H9 (cell line): ENCODE results near the gene OLIG1. TPM values are rescaled to one million over a fixed set of nuclear protein-coding genes. Genes with fewer than 3 reads are reported as not detected.

ENCODE experiments used
- DNase-seq: peaks from one replicate; pipeline ENCODE4 v3.0.0-alpha.2; 2017
- H2AFZ ChIP-seq: one replicate; pipeline ENCODE4 v1.6.1; 2013; ENCODE audit warnings: mild to moderate bottlenecking, low read length, control low read depth, moderate library complexity
- H2AK5ac ChIP-seq: 2 replicates; pipeline ENCODE4 v1.6.1; 2013; ENCODE audit warnings: low read length, control low read depth, mixed read lengths; ENCODE audit not compliant: insufficient read length
- H2BK120ac ChIP-seq: one replicate; pipeline ENCODE4 v1.6.1; 2013; ENCODE audit warnings: low read depth, mild to moderate bottlenecking, low read length, control low read depth, inconsistent platforms; ENCODE audit not compliant: poor library complexity, severe bottlenecking
- H2BK12ac ChIP-seq: 2 replicates; pipeline ENCODE4 v1.6.1; 2013; ENCODE audit warnings: low read length, control low read depth, mixed read lengths, low read depth; ENCODE audit not compliant: insufficient read length
- H2BK15ac ChIP-seq: 2 replicates; pipeline ENCODE4 v1.6.1; 2013; ENCODE audit warnings: low read depth, low read length, control low read depth
- H2BK20ac ChIP-seq: one replicate; pipeline ENCODE4 v1.6.1; 2013; ENCODE audit warnings: low read depth, mild to moderate bottlenecking, low read length, control low read depth, inconsistent platforms; ENCODE audit not compliant: poor library complexity, severe bottlenecking
- H2BK5ac ChIP-seq: 2 replicates; pipeline ENCODE4 v1.6.1; 2013; ENCODE audit warnings: low read length, control low read depth, mixed read lengths; ENCODE audit not compliant: insufficient read length
- H3K14ac ChIP-seq: 2 replicates; pipeline ENCODE4 v1.6.1; 2013; ENCODE audit warnings: low read length, control low read depth; ENCODE audit not compliant: insufficient read depth
- H3K18ac ChIP-seq: 2 replicates; pipeline ENCODE4 v1.6.1; 2013; ENCODE audit warnings: low read depth, mild to moderate bottlenecking, mixed read lengths, low read length, control low read depth; ENCODE audit not compliant: insufficient read length
- H3K23ac ChIP-seq: 2 replicates; pipeline ENCODE4 v1.6.1; 2013; ENCODE audit warnings: low read length, control low read depth, mixed read lengths, low read depth; ENCODE audit not compliant: insufficient read length
- H3K23me2 ChIP-seq: 2 replicates; pipeline ENCODE4 v1.6.1; 2013; ENCODE audit warnings: low read depth, mild to moderate bottlenecking, mixed read lengths, low read length, control low read depth; ENCODE audit not compliant: insufficient read length, poor library complexity, severe bottlenecking
- H3K27ac ChIP-seq: 2 replicates; pipeline ENCODE4 v1.5.1; 2013; ENCODE audit warnings: low read length, control low read depth, mixed read lengths, low read depth; ENCODE audit not compliant: insufficient read length
- H3K27me3 ChIP-seq: 2 replicates; pipeline ENCODE4 v1.6.1; 2013; ENCODE audit warnings: low read length, control low read depth, inconsistent platforms; ENCODE audit not compliant: insufficient read depth
- H3K4ac ChIP-seq: 2 replicates; pipeline ENCODE4 v1.6.1; 2013; ENCODE audit warnings: low read depth, mild to moderate bottlenecking, control low read depth, inconsistent platforms, low read length, moderate library complexity
- H3K4me1 ChIP-seq: 2 replicates; pipeline ENCODE4 v1.6.1; 2013; ENCODE audit warnings: low read length, control low read depth, inconsistent platforms; ENCODE audit not compliant: insufficient read depth
- H3K4me2 ChIP-seq: 2 replicates; pipeline ENCODE4 v1.6.1; 2013; ENCODE audit warnings: low read length, control low read depth, mixed read lengths; ENCODE audit not compliant: insufficient read length, insufficient read depth
- H3K56ac ChIP-seq: 2 replicates; pipeline ENCODE4 v1.6.1; 2013; ENCODE audit warnings: low read depth, mild to moderate bottlenecking, mixed read lengths, low read length, control low read depth; ENCODE audit not compliant: insufficient read length
- H3K79me1 ChIP-seq: 2 replicates; pipeline ENCODE4 v1.6.1; 2013; ENCODE audit warnings: low read depth, mild to moderate bottlenecking, moderate library complexity, low read length, control low read depth, inconsistent platforms; ENCODE audit not compliant: insufficient read depth, poor library complexity, severe bottlenecking
- H3K79me2 ChIP-seq: 2 replicates; pipeline ENCODE4 v1.6.1; 2013; ENCODE audit warnings: low read length, control low read depth, inconsistent platforms; ENCODE audit not compliant: insufficient read depth
- H3K9ac ChIP-seq: 2 replicates; pipeline ENCODE4 v1.6.1; 2013; ENCODE audit warnings: low read length, control low read depth, mixed read lengths; ENCODE audit not compliant: insufficient read length; ENCODE audit errors: extremely low read depth
- H3K9me3 ChIP-seq: one replicate; pipeline ENCODE4 v1.6.1; 2013; ENCODE audit warnings: low read depth, low read length, inconsistent platforms; ENCODE audit not compliant: control insufficient read depth
- H3T11ph ChIP-seq: one replicate; pipeline ENCODE4 v1.6.1; 2013; ENCODE audit warnings: mild to moderate bottlenecking, low read length, control low read depth, inconsistent platforms
- H4K20me1 ChIP-seq: one replicate; pipeline ENCODE4 v1.6.1; 2013; ENCODE audit not compliant: control insufficient read depth, insufficient read length, insufficient read depth
- H4K5ac ChIP-seq: 2 replicates; pipeline ENCODE4 v1.6.1; 2013; ENCODE audit warnings: low read depth, mild to moderate bottlenecking, mixed read lengths, low read length, control low read depth; ENCODE audit not compliant: insufficient read length
- H4K8ac ChIP-seq: replicated peaks from 2 replicates; pipeline ENCODE4 v1.6.1; 2013; ENCODE audit warnings: low read length, control low read depth, mixed read lengths, low read depth; ENCODE audit not compliant: insufficient read length
- H4K91ac ChIP-seq: 2 replicates; pipeline ENCODE4 v1.6.1; 2013; ENCODE audit warnings: low read depth, mild to moderate bottlenecking, moderate library complexity, mixed read lengths, low read length, control low read depth; ENCODE audit not compliant: insufficient read length
- H3K27ac Mint-ChIP-seq, 3 experiments: 2 replicates in 2 of 3; 3 replicates in 1 of 3; pipeline ENCODE4 v1.8.0; 2020 to 2021; ENCODE audit warnings: mixed read lengths in 3 of 3, mild to moderate bottlenecking in 1 of 3, moderate library complexity in 1 of 3
- H3K27me3 Mint-ChIP-seq: 2 replicates; pipeline ENCODE4 v1.8.0; 2021; ENCODE audit warnings: low read depth, mild to moderate bottlenecking, moderate library complexity, mixed read lengths
- H3K36me3 Mint-ChIP-seq, 3 experiments: 2 replicates in 2 of 3; 3 replicates in 1 of 3; pipeline ENCODE4 v1.8.0; 2020 to 2021; ENCODE audit warnings: low read depth in 3 of 3, mixed read lengths in 3 of 3; ENCODE audit not compliant: insufficient read depth in 1 of 3
- H3K4me1 Mint-ChIP-seq, 2 experiments: 2 replicates each; pipeline ENCODE4 v1.8.0; 2020; ENCODE audit warnings: mixed read lengths in 2 of 2
- H3K4me3 Mint-ChIP-seq, 2 experiments: 2 replicates in 1 of 2; 3 replicates in 1 of 2; pipeline ENCODE4 v1.8.0; 2020 to 2021; ENCODE audit warnings: mild to moderate bottlenecking in 2 of 2, mixed read lengths in 2 of 2, moderate library complexity in 1 of 2
- H3K9me3 Mint-ChIP-seq, 2 experiments: 2 replicates in 1 of 2; 3 replicates in 1 of 2; pipeline ENCODE4 v1.8.0; 2020; ENCODE audit warnings: mild to moderate bottlenecking in 2 of 2, mixed read lengths in 2 of 2, moderate library complexity in 1 of 2
- WGBS: extraction: QIAGEN DNeasy Blood & Tissue Kit; methylation state at CpG from one replicate; pipeline ENCODE4 v1.1.7; 2013; ENCODE audit warnings: missing lambda C conversion rate, low lambda C conversion rate, mixed read lengths; ENCODE audit not compliant: insufficient read length; ENCODE audit errors: extremely low coverage; 5-methylcytosine and 5-hydroxymethylcytosine counted together
- total RNA-seq: library from RNA; stranded (reverse); gene quantifications from 2 replicates; pipeline ENCODE4 v1.2.1, GENCODE V29; 2021
- TF ChIP-seq, protein P1 (sequence below): fragments of 200-600 bp; sonication (generic); conservative IDR thresholded peaks from 3 replicates; pipeline ENCODE4 v1.8.0; 2021; ENCODE audit warnings: antibody characterized with exemption, mild to moderate bottlenecking

The OLIG1 gene
- total RNA-seq, 1 experiment from 2014 or later, result 0.31 TPM

DNA sequence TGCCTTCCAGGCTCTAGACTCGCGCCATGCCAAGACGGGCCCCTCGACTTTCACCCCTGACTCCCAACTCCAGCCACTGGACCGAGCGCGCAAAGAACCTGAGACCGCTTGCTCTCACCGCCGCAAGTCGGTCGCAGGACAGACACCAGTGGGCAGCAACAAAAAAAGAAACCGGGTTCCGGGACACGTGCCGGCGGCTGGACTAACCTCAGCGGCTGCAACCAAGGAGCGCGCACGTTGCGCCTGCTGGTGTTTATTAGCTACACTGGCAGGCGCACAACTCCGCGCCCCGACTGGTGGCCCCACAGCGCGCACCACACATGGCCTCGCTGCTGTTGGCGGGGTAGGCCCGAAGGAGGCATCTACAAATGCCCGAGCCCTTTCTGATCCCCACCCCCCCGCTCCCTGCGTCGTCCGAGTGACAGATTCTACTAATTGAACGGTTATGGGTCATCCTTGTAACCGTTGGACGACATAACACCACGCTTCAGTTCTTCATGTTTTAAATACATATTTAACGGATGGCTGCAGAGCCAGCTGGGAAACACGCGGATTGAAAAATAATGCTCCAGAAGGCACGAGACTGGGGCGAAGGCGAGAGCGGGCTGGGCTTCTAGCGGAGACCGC lies 46.3 kb upstream of the OLIG1 start:
- Histone ChIP-seq H3K79me2 (no peaks in the 10 kb centered on the region), H2BK15ac (no peak overlapping the region), H3K18ac (no peak overlapping the region), H2BK5ac (no peak overlapping the region), H3K4me1 (no peaks in the 10 kb centered on the region; the same call in 1 of the 2 replicates), H3K23ac (no peak overlapping the region), H3K4ac (no peak overlapping the region), H4K8ac (no peak overlapping the region), H2BK12ac (no peak overlapping the region), H3K56ac (no peak overlapping the region), H3K9ac (no peak overlapping the region), H3K23me2 (peaks cover 20% of the 10 kb centered on the region), H3K9me3 (no peaks in the 10 kb centered on the region), H2AFZ (no peak overlapping the region), H3K4me2 (peak overlapping the region; percentile 65), H2BK120ac (no peak overlapping the region), H3T11ph (no peak overlapping the region), H3K79me1 (no peaks in the 10 kb centered on the region), H4K91ac (no peak overlapping the region), H4K5ac (no peak overlapping the region), H2AK5ac (no peak overlapping the region), H3K14ac (no peak overlapping the region), H4K20me1 (no peaks in the 10 kb centered on the region), H3K27ac (no peak overlapping the region), H2BK20ac (no peak overlapping the region), H3K27me3 (peaks cover 89% of the 10 kb centered on the region)
- WGBS, result no CpG with 5 or more reads among the region's 49 CpGs
- Mint-ChIP-seq H3K36me3 (no peaks in the 10 kb centered on the region; a peak in 2 of 7 replicates), H3K9me3 (peaks cover 2 to 5% of the 10 kb centered on the region in 2 experiments; a peak in 3 of 5 replicates), H3K27ac (no peak overlapping the region; a peak in 1 of 7 replicates), H3K27me3 (peaks cover 97% of the 10 kb centered on the region), H3K4me3 (peak overlapping the region; percentile 36 to 71), H3K4me1 (peaks cover 29 to 57% of the 10 kb centered on the region in 2 experiments)
- DNase-seq, result peak; percentile 63
- TF ChIP-seq, protein P1, sequence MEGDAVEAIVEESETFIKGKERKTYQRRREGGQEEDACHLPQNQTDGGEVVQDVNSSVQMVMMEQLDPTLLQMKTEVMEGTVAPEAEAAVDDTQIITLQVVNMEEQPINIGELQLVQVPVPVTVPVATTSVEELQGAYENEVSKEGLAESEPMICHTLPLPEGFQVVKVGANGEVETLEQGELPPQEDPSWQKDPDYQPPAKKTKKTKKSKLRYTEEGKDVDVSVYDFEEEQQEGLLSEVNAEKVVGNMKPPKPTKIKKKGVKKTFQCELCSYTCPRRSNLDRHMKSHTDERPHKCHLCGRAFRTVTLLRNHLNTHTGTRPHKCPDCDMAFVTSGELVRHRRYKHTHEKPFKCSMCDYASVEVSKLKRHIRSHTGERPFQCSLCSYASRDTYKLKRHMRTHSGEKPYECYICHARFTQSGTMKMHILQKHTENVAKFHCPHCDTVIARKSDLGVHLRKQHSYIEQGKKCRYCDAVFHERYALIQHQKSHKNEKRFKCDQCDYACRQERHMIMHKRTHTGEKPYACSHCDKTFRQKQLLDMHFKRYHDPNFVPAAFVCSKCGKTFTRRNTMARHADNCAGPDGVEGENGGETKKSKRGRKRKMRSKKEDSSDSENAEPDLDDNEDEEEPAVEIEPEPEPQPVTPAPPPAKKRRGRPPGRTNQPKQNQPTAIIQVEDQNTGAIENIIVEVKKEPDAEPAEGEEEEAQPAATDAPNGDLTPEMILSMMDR, result no peak
